KG1 (cell line): ENCODE measurements around the gene ARID3A.

ENCODE experiments used
- DNase-seq: peaks from one replicate; lab custom pipeline; 2025; lab: John Stamatoyannopoulos, UW

ARID3A gene

DNA sequence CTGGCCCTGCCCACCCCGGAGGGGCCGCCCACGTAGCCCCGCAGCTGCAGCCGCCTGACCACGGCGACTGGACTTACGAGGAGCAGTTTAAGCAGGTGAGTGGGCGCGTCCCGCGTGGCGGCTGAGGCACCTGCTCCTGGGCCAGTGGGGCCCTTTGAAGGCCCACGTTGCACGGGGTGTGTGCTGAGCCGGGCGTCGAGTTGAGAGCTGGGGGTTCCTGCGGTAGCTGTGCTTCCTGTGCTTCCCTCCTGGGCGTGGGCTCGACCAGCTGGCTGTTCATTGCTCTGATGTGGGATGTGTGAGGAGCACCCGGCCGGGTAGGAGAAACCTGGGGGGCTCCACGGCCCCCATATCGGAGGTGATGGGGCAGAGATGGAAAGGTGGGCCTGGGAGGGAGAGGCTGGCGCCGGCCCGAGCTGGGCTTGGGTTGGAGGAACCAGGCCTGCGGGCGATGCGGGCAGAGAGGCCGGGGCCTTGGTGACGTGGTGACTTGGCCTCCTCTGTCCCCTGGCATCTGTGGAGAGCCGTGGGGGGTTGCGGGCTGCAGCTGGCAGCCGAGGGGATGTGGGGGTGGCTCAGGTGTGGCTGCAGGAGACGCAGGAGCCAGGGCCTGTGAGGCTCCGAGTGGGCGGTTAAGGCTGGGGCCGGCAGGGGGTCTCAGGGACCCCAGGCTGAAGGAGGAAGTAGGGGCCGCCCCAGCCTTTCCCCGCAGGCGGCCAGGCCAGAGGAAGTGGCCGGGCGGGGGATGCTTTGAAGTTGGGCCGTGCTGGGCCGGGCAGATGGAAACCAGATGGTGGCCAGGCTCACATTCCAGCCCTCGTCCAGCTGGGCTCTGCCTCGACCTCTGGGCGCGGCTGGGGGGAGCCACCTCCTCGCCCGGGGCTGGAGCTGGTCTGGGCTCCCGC, 7.1 kb downstream of the ARID3A start:
- DNase-seq: no peak

- DNase-seq: no peak
These were observed 7.7 kb downstream of the ARID3A start for GRCh38 chr19:933553-933882.

- DNase-seq: no peak
These were observed 8.5 kb downstream of the ARID3A start for GRCh38 chr19:934197-934840.

- DNase-seq: no peak
These were observed 9.1 kb downstream of the ARID3A start for GRCh38 chr19:934865-935479.

DNA sequence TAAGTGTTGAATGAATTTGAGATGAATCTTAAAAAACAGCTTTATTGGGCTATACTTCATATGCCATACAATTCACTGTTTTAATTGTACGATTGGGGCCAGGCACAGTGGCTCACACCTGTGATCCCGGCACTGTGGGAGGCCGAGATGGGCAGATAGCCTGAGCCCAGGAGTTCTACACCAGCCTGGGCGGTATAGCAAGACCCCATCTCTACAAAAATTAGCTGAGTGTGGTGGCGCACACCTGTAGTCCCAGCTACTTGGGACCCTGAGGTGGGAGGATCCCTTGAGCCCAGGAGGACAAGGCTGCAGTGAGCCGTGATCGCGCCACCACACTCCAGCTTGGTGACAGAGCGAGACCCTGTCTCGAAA, 10.3 kb downstream of the ARID3A start:
- DNase-seq: no peak

- DNase-seq: no peak
These were observed 11.4 kb downstream of the ARID3A start for GRCh38 chr19:937259-937694.

DNA sequence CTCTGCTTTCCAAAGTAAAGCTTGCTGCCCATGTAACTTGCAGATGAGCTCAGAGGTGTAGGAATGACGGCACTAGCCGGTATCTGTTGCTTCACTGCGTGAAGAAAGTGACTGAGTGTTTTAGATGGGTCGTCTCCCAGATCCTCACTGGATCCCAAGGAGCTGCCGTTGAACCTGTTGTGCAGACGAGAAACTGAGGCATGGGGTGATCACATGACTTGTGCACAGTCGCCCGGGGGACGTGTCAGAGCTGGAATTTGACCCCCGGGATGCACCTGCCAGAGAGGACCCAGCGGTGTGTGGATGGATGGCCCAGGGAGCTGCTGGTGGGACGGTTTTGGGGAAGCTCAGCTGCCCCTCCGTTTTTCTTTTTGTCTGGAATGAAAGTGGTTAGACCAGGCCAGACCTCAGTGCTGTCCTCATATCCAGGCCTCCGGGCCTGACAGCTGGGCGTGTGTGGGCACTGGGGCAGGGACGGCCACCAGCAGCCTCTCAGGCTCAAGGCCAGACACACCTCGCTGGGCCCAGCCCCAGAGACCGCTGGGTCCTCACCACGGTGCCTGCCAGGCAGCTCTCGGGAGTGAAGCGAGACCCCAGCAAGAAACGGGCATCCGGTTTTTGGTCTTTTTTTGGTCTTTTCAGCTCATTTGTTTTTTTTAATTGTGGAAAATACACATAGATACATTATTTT, 12.5 kb downstream of the ARID3A start:
- no peak for DNase-seq

DNA sequence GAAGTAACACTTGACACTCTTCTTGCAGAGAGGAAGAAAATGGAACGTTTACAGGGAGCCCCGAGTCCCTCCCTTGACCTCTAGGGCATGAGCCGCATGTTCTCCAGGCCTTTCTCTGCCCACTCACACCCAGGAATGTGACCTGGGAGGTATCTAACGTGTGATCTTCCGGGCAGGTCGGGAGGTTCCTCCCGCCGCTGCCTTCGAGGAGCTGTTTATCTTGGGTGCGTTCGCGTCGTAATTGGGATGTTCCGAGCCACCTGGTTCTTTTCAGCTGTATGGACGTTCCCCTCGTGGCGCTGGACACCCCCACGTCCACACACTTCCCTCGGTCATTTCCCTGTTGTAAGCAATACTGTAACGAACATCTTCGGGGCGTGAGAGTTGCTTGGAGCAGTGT, 13.6 kb downstream of the ARID3A start:
- no peak for DNase-seq

DNA sequence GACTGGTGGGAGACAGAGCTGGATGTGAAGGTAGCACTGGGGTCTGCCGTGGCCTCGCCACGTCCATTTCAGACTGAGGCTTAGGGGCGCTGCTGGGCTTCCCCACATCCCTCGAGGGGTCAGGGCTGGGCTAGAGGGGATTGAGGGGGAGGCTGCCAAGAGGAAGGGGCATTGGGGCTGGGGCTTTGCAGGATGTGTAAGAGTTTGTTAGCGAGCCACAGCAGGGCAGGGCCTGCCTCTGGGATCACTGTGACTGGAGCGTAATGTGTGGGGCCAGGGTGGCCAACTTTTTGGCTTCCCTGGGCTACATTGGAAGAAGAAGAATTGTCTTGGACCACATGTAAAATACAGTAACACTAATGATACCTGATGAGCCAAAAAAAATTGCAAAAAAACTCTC, 14.1 kb downstream of the ARID3A start:
- DNase-seq: no peak

GRCh38 chr19:940591-941291, 14.9 kb downstream of the ARID3A start:
- DNase-seq: no peak

- DNase-seq: no peak
These were observed 15.7 kb downstream of the ARID3A start for GRCh38 chr19:941292-942132.

- DNase-seq: no peak
These were observed 16.4 kb downstream of the ARID3A start for GRCh38 chr19:942133-942645.

GRCh38 chr19:943551-944170, 17.8 kb downstream of the ARID3A start:
- DNase-seq: no peak

- no peak for DNase-seq
These were observed 18.3 kb downstream of the ARID3A start for GRCh38 chr19:944171-944567.

GRCh38 chr19:944663-945241, 18.9 kb downstream of the ARID3A start:
- DNase-seq: no peak

DNA sequence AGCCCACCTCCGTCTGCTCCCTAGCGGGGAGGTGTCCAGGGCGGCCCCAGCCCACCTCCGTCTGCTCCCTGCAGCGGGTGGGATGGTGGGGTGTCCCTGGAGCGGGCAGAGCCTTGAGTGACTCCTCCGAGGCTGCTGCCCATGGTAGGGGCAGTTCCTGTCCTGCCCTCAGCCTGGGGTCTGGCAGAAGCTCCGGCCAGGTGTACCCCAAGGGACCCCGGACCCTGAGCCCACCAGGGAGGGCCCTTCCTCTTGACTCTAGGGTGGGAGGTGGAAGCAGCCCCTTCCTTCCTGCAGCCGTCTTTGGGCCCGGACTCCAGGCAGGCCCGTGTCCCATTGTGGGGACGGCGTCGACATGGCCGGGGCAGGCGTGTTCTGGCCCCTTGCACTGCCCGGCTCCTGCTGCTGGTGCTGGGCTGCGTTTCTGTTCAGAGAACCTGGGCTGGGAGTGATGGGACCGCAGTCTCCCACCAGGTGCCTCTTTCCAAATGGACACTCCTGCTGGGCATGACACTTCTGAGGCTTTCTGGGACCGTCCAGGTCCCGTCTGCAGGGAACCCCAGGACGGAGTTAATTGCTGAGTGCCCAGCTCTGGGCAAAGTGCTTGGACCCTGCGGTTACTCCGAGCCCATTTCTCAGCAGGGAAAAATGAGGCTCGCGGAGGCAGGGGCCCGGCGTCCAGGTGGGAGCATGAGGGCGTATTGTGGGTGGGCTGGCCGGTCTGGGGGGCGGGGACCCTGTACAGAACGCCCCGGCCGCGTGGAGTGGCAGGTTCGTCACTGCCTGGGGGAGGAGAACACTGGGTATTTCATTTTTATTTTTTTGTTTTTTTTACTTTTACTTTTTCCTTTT, 19.8 kb downstream of the ARID3A start:
- no peak for DNase-seq

GRCh38 chr19:947090-947706, 21.4 kb downstream of the ARID3A start:
- DNase-seq: no peak

- DNase-seq: no peak
These were observed 22.1 kb downstream of the ARID3A start for GRCh38 chr19:947707-948539.
